A673 (cell line): ENCODE measurements around the gene GPR157.

Source experiments
- EZH2 ChIP-seq: fragments of 200-600 bp; sonication (generic); IDR thresholded peaks from 2 replicates; pipeline ENCODE4 v1.6.1; 2017; ENCODE audit warnings: borderline replicate concordance, low read depth, mild to moderate bottlenecking, mixed read lengths, antibody characterized with exemption, low read length; ENCODE audit not compliant: poor library complexity, severe bottlenecking
- TF ChIP-seq, protein P1 (sequence below): fragments of 300-800, 200-600 bp; sonication (generic); conservative IDR thresholded peaks from 2 replicates; pipeline ENCODE4 v1.5.1; 2017; ENCODE audit warnings: low read depth, mild to moderate bottlenecking, antibody characterized with exemption, low read length, moderate library complexity, mixed read lengths

DNA sequence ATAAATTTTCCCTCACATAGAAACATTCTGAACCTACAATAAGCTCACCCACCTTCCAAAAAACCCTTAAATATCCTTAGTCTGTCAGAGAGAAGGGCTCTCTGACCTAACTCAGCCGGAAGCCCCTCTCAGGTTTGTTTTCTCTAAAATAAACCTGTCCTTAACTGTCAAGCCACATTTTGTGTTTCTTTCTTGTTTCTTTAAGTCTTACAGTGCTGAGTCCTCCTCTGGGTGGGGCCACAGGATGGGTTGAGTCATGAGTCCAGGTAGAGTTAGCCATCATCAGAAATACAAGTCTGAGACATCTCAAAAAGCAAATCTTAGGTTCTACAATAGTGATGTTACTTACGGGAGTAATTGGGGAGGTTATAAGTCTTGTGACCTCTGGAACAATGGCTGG, 33.1 kb downstream of the GPR157 start:
- TF ChIP-seq, protein P1, sequence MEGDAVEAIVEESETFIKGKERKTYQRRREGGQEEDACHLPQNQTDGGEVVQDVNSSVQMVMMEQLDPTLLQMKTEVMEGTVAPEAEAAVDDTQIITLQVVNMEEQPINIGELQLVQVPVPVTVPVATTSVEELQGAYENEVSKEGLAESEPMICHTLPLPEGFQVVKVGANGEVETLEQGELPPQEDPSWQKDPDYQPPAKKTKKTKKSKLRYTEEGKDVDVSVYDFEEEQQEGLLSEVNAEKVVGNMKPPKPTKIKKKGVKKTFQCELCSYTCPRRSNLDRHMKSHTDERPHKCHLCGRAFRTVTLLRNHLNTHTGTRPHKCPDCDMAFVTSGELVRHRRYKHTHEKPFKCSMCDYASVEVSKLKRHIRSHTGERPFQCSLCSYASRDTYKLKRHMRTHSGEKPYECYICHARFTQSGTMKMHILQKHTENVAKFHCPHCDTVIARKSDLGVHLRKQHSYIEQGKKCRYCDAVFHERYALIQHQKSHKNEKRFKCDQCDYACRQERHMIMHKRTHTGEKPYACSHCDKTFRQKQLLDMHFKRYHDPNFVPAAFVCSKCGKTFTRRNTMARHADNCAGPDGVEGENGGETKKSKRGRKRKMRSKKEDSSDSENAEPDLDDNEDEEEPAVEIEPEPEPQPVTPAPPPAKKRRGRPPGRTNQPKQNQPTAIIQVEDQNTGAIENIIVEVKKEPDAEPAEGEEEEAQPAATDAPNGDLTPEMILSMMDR: no peak
- no peak for TF ChIP-seq EZH2
